Liver (tissue), 9 donors: ENCODE results near the gene ECEL1. TPM values are rescaled to one million over a fixed set of nuclear protein-coding genes. Genes with fewer than 3 reads are reported as not detected.

Source experiments
- DNase-seq: peaks from one replicate; pipeline ENCODE4 v3.0.0-alpha.2; 2017; ENCODE audit warnings: low spot score
- H3K27ac ChIP-seq, 2 donors: one replicate each; pipeline ENCODE4 v1.7.0; 2013; ENCODE audit warnings: inconsistent platforms in 2 of 2, low read length in 2 of 2, control low read depth in 1 of 2, low read depth in 1 of 2, mild to moderate bottlenecking in 1 of 2
- H3K27me3 ChIP-seq, 4 donors: one replicate each; pipeline versions ENCODE4 v1.6.1 to v1.7.0; 2013; ENCODE audit warnings: low read length in 3 of 4, inconsistent platforms in 1 of 4, mild to moderate bottlenecking in 1 of 4, moderate library complexity in 1 of 4; ENCODE audit not compliant: control insufficient read depth in 4 of 4, insufficient read depth in 4 of 4
- H3K36me3 ChIP-seq, 4 donors: one replicate each; pipeline versions ENCODE4 v1.6.1 to v1.7.0; 2013; ENCODE audit warnings: low read length in 3 of 4, mild to moderate bottlenecking in 3 of 4, low read depth in 1 of 4, moderate library complexity in 1 of 4; ENCODE audit not compliant: control insufficient read depth in 4 of 4, insufficient read depth in 3 of 4
- H3K4me1 ChIP-seq, 4 donors: one replicate each; pipeline versions ENCODE4 v1.6.1 to v1.7.0; 2013; ENCODE audit warnings: low read length in 3 of 4, mild to moderate bottlenecking in 3 of 4, moderate library complexity in 1 of 4; ENCODE audit not compliant: control insufficient read depth in 4 of 4, insufficient read depth in 4 of 4
- H3K4me3 ChIP-seq, 3 donors: one replicate each; pipeline versions ENCODE4 v1.6.1 to v1.7.0; 2013; ENCODE audit warnings: low read length in 3 of 3, control low read depth in 1 of 3, low read depth in 1 of 3, mild to moderate bottlenecking in 1 of 3
- H3K9ac ChIP-seq, 2 donors: one replicate each; pipeline ENCODE4 v1.7.0; 2013; ENCODE audit warnings: low read length in 2 of 2, mild to moderate bottlenecking in 2 of 2, moderate library complexity in 2 of 2, control low read depth in 1 of 2, low read depth in 1 of 2
- H3K9me3 ChIP-seq, 4 donors: one replicate each; pipeline versions ENCODE4 v1.6.1 to v1.7.0; 2013; ENCODE audit warnings: low read length in 3 of 4; ENCODE audit not compliant: control insufficient read depth in 4 of 4
- EGR1 ChIP-seq, 2 donors: IDR thresholded peaks; 2 replicates each; pipeline ENCODE4 v1.6.1; 2016 to 2018; ENCODE audit warnings: antibody characterized with exemption in 2 of 2, low read depth in 2 of 2
- FOXA1 ChIP-seq: IDR thresholded peaks from 2 replicates; pipeline ENCODE4 v1.6.1; 2016; ENCODE audit warnings: antibody characterized with exemption
- FOXA2 ChIP-seq: IDR thresholded peaks from 2 replicates; pipeline ENCODE4 v1.6.1; 2016; ENCODE audit warnings: antibody characterized with exemption
- HNF4A ChIP-seq, 2 donors: conservative IDR thresholded peaks; 2 replicates each; pipeline ENCODE4 v1.6.1; 2016; ENCODE audit warnings: antibody characterized with exemption in 2 of 2, mild to moderate bottlenecking in 2 of 2
- HNF4G ChIP-seq: IDR thresholded peaks from 2 replicates; pipeline ENCODE4 v1.6.1; 2016; ENCODE audit warnings: antibody characterized with exemption
- JUND ChIP-seq, 2 donors: IDR thresholded peaks; 2 replicates each; pipeline ENCODE4 v1.6.1; 2016; ENCODE audit warnings: antibody characterized with exemption in 2 of 2
- NR2F2 ChIP-seq: IDR thresholded peaks from 2 replicates; pipeline ENCODE4 v1.6.1; 2016; ENCODE audit warnings: antibody characterized with exemption
- RAD21 ChIP-seq, 2 donors: IDR thresholded peaks; 2 replicates each; pipeline ENCODE4 v1.6.1; 2016; ENCODE audit warnings: antibody characterized with exemption in 2 of 2, mild to moderate bottlenecking in 2 of 2
- RXRA ChIP-seq, 2 donors: IDR thresholded peaks; 2 replicates each; pipeline ENCODE4 v1.6.1; 2017 to 2018; ENCODE audit warnings: antibody characterized with exemption in 2 of 2, mild to moderate bottlenecking in 1 of 2
- SP1 ChIP-seq: IDR thresholded peaks from 2 replicates; pipeline ENCODE4 v1.6.1; 2018; ENCODE audit warnings: antibody characterized with exemption, mild to moderate bottlenecking
- TAF1 ChIP-seq: conservative IDR thresholded peaks from 2 replicates; pipeline ENCODE4 v1.6.1; 2016; ENCODE audit warnings: antibody characterized with exemption, mild to moderate bottlenecking
- YY1 ChIP-seq: IDR thresholded peaks from 2 replicates; pipeline ENCODE4 v1.6.1; 2016; ENCODE audit warnings: antibody characterized with exemption, mild to moderate bottlenecking
- WGBS: extraction: QIAGEN DNeasy Blood & Tissue Kit; methylation state at CpG from one replicate; pipeline ENCODE4 v1.1.7; 2013; 5-methylcytosine and 5-hydroxymethylcytosine counted together
- polyA plus RNA-seq, 2 donors: library from polyadenylated mRNA; stranded (reverse) in 1 of 2; unstranded in 1 of 2; fragments of 200-250 nt in 1 of 2; fragments of >200 nt in 1 of 2; fragmentation: Nextera tagmentation in 1 of 2; extraction: Ambion mirVana in 1 of 2; gene quantifications; one replicate each; pipeline versions ENCODE4 v1.2.1 to v1.2.3, GENCODE V29; 2013 to 2015
- total RNA-seq, 2 donors: library from RNA; depleted of rRNA; stranded (reverse); fragments of >200 nt; gene quantifications; one replicate each; pipeline ENCODE4 v1.2.3, GENCODE V29; 2014
- TF ChIP-seq, protein P1 (sequence below): fragments of 150-350 bp; IDR thresholded peaks from 2 replicates; pipeline ENCODE4 v1.5.1; 2017; ENCODE audit warnings: improper control_type of control experiment, low read depth, low read length; ENCODE audit not compliant: missing input control
- TF ChIP-seq, protein P2 (sequence below): IDR thresholded peaks from 2 replicates; pipeline ENCODE4 v1.6.1; 2016; ENCODE audit warnings: antibody characterized with exemption
- TF ChIP-seq, protein P3 (sequence below): IDR thresholded peaks from 2 replicates; pipeline ENCODE4 v1.6.1; 2016; ENCODE audit warnings: antibody characterized with exemption
- TF ChIP-seq, protein P4 (sequence below): IDR thresholded peaks from 2 replicates; pipeline ENCODE4 v1.6.1; 2016; ENCODE audit warnings: antibody characterized with exemption, mild to moderate bottlenecking
- TF ChIP-seq, protein P5 (sequence below): IDR thresholded peaks from 2 replicates; pipeline ENCODE4 v1.6.1; 2016; ENCODE audit warnings: antibody characterized with exemption
- donor health status: healthy.
- donor health status: healthy.
- donor health status: healthy.
- donor health status: healthy.
- donor health status: healthy.

ECEL1 gene
- total and polyA plus RNA-seq, 4 donors: 0.67 to 1.8 TPM; not detected in 2

DNA sequence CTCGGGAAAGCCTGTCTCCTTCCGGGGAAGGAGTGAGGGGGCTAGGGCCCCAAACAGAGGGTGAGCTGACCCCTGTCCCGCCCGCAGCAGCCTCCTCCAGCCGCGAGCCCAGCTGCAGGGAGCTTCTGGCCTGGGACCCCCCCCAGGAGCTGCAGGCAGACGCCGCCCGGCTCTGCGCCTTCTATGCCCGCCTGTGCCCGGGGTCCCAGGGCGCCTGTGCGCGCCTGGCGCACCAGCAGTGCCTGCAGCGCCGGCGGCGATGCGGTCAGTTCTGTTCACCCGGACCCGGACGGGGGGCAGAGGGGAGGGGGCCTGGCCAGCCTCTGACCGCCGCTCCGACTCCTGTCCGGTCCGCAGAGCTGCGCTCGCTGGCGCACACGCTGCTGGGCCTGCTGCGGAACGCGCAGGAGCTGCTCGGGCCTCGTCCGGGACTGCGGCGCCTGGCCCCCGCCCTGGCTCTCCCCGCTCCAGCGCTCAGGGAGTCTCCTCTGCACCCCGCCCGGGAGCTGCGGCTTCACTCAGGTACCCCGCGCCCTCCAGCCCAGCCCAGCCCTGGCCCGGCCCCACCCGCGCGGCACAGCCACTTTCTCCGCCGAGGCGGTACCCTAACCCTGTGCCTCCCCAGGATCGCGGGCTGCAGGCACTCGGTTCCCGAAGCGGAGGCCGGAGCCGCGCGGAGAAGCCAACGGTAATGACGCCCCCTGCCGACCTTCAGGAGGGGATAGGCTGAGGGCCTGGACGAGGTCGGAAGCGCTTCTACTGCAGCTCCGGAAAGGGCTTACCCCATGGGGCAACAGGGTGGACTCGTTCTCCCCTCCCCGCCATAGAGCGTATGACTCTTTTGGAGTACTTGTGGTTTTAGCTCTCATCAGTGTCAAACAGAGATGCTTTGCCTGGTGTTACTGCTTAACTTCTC lies 36.3 kb upstream of the ECEL1 start:
- WGBS: 2% methylated on average over 75 of the region's 75 CpGs
- H3K4me1 ChIP-seq: peaks cover 7 to 22% (median 13%) of the 10 kb centered on the region in 4 donors
- H3K36me3 ChIP-seq: no peaks in the 10 kb centered on the region
- no peak for TF ChIP-seq HNF4G
- TF ChIP-seq FOXA2: no peak
- TF ChIP-seq NR2F2: no peak
- no peak for TF ChIP-seq TAF1
- no peak for TF ChIP-seq EGR1 (IDR thresholded peaks at IDR 0.05; ENCODE audit: low read depth in 2 of 2)
- TF ChIP-seq, protein P1, sequence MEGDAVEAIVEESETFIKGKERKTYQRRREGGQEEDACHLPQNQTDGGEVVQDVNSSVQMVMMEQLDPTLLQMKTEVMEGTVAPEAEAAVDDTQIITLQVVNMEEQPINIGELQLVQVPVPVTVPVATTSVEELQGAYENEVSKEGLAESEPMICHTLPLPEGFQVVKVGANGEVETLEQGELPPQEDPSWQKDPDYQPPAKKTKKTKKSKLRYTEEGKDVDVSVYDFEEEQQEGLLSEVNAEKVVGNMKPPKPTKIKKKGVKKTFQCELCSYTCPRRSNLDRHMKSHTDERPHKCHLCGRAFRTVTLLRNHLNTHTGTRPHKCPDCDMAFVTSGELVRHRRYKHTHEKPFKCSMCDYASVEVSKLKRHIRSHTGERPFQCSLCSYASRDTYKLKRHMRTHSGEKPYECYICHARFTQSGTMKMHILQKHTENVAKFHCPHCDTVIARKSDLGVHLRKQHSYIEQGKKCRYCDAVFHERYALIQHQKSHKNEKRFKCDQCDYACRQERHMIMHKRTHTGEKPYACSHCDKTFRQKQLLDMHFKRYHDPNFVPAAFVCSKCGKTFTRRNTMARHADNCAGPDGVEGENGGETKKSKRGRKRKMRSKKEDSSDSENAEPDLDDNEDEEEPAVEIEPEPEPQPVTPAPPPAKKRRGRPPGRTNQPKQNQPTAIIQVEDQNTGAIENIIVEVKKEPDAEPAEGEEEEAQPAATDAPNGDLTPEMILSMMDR: no peak
- TF ChIP-seq, protein P2, sequence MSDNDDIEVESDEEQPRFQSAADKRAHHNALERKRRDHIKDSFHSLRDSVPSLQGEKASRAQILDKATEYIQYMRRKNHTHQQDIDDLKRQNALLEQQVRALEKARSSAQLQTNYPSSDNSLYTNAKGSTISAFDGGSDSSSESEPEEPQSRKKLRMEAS: no peak
- TF ChIP-seq RXRA (IDR thresholded peaks at IDR 0.05): no peak
- TF ChIP-seq RAD21 (IDR thresholded peaks at IDR 0.05): no peak
- TF ChIP-seq, protein P3, sequence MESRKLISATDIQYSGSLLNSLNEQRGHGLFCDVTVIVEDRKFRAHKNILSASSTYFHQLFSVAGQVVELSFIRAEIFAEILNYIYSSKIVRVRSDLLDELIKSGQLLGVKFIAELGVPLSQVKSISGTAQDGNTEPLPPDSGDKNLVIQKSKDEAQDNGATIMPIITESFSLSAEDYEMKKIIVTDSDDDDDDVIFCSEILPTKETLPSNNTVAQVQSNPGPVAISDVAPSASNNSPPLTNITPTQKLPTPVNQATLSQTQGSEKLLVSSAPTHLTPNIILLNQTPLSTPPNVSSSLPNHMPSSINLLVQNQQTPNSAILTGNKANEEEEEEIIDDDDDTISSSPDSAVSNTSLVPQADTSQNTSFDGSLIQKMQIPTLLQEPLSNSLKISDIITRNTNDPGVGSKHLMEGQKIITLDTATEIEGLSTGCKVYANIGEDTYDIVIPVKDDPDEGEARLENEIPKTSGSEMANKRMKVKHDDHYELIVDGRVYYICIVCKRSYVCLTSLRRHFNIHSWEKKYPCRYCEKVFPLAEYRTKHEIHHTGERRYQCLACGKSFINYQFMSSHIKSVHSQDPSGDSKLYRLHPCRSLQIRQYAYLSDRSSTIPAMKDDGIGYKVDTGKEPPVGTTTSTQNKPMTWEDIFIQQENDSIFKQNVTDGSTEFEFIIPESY: no peak
- no peak for TF ChIP-seq FOXA1
- H3K9ac ChIP-seq: no peak overlapping the region
- DNase-seq: no peak
- H3K4me3 ChIP-seq: peak overlapping the region in 1 of 3 donors; percentile 22
- H3K27me3 ChIP-seq: peaks cover 0 to 10% (median 5%) of the 10 kb centered on the region in 4 donors
- no peaks in the 10 kb centered on the region for H3K9me3 ChIP-seq
- no peak overlapping the region for H3K27ac ChIP-seq

DNA sequence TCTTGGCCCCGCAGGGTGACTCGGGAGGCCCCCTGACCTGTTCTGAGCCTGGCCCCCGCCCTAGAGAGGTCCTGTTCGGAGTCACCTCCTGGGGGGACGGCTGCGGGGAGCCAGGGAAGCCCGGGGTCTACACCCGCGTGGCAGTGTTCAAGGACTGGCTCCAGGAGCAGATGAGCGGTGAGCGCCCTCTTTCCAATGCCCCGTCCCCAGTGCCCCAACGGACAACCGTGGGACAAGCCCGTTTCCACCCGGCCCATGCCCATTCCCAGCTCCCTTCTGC lies 35.7 kb upstream of the ECEL1 start:
- H3K9ac ChIP-seq: no peak overlapping the region
- no peak for TF ChIP-seq SP1
- TF ChIP-seq TAF1: no peak
- TF ChIP-seq YY1: no peak
- no peak for TF ChIP-seq RXRA (IDR thresholded peaks at IDR 0.05)
- no peak for TF ChIP-seq FOXA2
- TF ChIP-seq, protein P4, sequence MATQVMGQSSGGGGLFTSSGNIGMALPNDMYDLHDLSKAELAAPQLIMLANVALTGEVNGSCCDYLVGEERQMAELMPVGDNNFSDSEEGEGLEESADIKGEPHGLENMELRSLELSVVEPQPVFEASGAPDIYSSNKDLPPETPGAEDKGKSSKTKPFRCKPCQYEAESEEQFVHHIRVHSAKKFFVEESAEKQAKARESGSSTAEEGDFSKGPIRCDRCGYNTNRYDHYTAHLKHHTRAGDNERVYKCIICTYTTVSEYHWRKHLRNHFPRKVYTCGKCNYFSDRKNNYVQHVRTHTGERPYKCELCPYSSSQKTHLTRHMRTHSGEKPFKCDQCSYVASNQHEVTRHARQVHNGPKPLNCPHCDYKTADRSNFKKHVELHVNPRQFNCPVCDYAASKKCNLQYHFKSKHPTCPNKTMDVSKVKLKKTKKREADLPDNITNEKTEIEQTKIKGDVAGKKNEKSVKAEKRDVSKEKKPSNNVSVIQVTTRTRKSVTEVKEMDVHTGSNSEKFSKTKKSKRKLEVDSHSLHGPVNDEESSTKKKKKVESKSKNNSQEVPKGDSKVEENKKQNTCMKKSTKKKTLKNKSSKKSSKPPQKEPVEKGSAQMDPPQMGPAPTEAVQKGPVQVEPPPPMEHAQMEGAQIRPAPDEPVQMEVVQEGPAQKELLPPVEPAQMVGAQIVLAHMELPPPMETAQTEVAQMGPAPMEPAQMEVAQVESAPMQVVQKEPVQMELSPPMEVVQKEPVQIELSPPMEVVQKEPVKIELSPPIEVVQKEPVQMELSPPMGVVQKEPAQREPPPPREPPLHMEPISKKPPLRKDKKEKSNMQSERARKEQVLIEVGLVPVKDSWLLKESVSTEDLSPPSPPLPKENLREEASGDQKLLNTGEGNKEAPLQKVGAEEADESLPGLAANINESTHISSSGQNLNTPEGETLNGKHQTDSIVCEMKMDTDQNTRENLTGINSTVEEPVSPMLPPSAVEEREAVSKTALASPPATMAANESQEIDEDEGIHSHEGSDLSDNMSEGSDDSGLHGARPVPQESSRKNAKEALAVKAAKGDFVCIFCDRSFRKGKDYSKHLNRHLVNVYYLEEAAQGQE: no peak
- no peak for TF ChIP-seq HNF4G
- no peak for TF ChIP-seq FOXA1
- TF ChIP-seq NR2F2: no peak
- TF ChIP-seq, protein P2: no peak
- no peak for TF ChIP-seq RAD21 (IDR thresholded peaks at IDR 0.05)
- no peak for TF ChIP-seq HNF4A (conservative IDR thresholded peaks at IDR 0.05)
- TF ChIP-seq, protein P3: no peak
- TF ChIP-seq, protein P1: no peak
- no peak for TF ChIP-seq EGR1 (IDR thresholded peaks at IDR 0.05; ENCODE audit: low read depth in 2 of 2)
- TF ChIP-seq, protein P5, sequence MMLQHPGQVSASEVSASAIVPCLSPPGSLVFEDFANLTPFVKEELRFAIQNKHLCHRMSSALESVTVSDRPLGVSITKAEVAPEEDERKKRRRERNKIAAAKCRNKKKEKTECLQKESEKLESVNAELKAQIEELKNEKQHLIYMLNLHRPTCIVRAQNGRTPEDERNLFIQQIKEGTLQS: no peak
- no peak for TF ChIP-seq JUND (IDR thresholded peaks at IDR 0.05)
- DNase-seq: no peak
- H3K4me3 ChIP-seq: peak overlapping the region in 1 of 3 donors; percentile 22
- no peak overlapping the region for H3K27ac ChIP-seq
- H3K9me3 ChIP-seq: no peaks in the 10 kb centered on the region
- peaks cover 7 to 22% (median 13%) of the 10 kb centered on the region in 4 donors for H3K4me1 ChIP-seq
- 16% methylated on average over 16 of the region's 16 CpGs for WGBS
- no peaks in the 10 kb centered on the region for H3K36me3 ChIP-seq
- H3K27me3 ChIP-seq: peaks cover 0 to 10% (median 5%) of the 10 kb centered on the region in 4 donors
